Fibroblast of skin of back (primary cell): Measurements from ENCODE around the gene BID.
A peak's percentile ranks its signal among the peaks of the same experiment; 100 is the strongest.

Experiments used
- DNase-seq: peaks from one replicate; pipeline ENCODE4 v3.0.0-alpha.2; 2013

Gene BID

GRCh38 chr22:17802822-17803221 lies 28.6 kb upstream of the BID start:
- no peak for DNase-seq

- DNase-seq, result no peak
Observed at GRCh38 chr22:17802411-17802810, 28.1 kb upstream of the BID start.

GRCh38 chr22:17797721-17798559 lies 23.7 kb upstream of the BID start:
- DNase-seq, result peak; percentile 7

- DNase-seq, result no peak
Observed at GRCh38 chr22:17796695-17797094, 22.4 kb upstream of the BID start.

GRCh38 chr22:17795661-17796548 lies 21.6 kb upstream of the BID start:
- no peak for DNase-seq

- no peak for DNase-seq
Observed at GRCh38 chr22:17794726-17795542, 20.7 kb upstream of the BID start.

- no peak for DNase-seq
Observed at GRCh38 chr22:17792854-17793434, 18.7 kb upstream of the BID start.

GRCh38 chr22:17792299-17792698 lies 18.0 kb upstream of the BID start:
- DNase-seq, result no peak

- DNase-seq, result no peak
Observed at GRCh38 chr22:17791196-17791595, 16.9 kb upstream of the BID start.

- no peak for DNase-seq
Observed at GRCh38 chr22:17789379-17790200, 15.3 kb upstream of the BID start.

GRCh38 chr22:17788528-17789378 lies 14.5 kb upstream of the BID start:
- no peak for DNase-seq

GRCh38 chr22:17787716-17788330 lies 13.6 kb upstream of the BID start:
- DNase-seq, result no peak

- no peak for DNase-seq
Observed at GRCh38 chr22:17787241-17787640, 13.0 kb upstream of the BID start.

GRCh38 chr22:17786435-17787161 lies 12.3 kb upstream of the BID start:
- no peak for DNase-seq

- peak; percentile 34 for DNase-seq
Observed at GRCh38 chr22:17785185-17786184, 11.2 kb upstream of the BID start.

GRCh38 chr22:17784776-17785175 lies 10.5 kb upstream of the BID start:
- DNase-seq, result no peak

- DNase-seq, result no peak
Observed at GRCh38 chr22:17783773-17784480, 9.7 kb upstream of the BID start.
